Measurements from ENCODE around the gene NPEPL1.
"Not testable (repeated sequence)": the region's sequence is repeated elsewhere in the genome, so short reads cannot be mapped to it uniquely, and the experiment has no call there.

NPEPL1 gene

DNA sequence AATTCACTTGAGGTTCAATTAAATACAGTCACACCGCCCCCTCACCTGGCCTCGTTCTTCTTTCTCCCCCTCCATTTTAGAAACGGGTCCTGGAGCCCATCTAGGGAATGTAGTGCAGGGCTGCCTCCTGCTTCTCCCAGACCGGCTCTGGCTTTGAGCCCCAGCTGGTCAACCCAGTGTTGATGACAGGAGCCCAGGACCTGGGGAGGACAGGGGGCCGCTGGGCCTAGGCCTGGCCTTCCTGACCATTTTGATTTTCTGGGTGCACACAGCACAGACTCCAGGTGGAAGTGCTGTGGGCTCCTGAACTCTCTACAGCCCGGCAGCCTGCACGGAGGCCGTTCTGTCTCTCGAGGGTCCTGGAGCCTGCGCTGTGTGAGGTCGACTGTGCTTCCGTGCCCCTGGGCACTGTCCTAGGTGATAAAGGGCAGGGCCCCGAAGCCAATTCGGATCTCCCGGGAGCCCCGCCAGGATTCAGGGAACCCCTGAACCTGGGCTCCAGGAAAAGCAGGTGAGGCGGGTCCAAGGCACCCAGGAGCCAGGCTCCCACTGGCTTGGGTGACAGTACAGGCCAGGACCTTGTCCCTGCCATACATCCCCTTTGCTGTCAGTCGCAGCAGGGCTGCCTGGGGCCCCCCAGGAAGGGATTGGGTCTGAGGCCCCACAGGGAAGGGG lies 23.3 kb downstream of the NPEPL1 start:
- no peak for DNase-seq

DNA sequence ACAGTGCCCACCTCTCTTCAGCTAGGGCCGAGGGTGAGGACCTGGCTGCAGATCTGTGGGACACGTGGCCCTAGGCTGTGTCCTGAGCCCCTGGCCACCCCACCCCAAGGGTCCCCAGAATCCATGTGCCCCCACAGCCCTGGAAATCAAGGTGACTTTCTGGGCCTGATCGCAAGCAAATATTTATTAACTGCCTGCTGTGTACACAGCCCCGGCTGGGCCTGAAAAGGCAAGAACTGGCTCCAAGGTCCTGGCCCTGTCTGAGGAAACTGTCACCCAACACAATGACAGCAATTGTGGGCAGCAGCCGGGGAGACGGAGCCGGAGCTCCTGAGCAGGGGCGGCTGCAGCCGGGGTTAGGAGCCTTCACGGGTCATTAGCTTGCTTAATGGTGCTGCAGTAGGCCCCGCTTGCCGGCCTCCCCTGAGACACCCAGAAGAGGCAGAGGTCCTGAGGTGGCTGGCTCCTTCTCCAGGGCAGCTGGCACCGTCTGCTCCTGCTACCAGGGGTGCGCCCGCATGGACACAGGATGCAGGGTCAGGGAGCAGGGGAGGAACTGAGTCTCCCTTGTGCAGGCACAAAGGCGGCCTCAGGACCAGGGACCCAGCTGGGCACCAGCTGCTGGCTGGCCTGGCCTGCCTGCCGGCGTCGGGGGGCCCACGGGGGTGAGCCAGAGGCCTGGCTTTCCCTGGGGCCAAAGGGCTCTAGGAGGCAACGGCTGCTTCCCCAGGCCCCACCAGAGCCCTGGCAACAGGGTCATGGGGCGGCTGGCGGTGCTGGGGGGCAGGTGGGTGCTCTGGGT lies 24.1 kb downstream of the NPEPL1 start:
- DNase-seq: no peak

DNA sequence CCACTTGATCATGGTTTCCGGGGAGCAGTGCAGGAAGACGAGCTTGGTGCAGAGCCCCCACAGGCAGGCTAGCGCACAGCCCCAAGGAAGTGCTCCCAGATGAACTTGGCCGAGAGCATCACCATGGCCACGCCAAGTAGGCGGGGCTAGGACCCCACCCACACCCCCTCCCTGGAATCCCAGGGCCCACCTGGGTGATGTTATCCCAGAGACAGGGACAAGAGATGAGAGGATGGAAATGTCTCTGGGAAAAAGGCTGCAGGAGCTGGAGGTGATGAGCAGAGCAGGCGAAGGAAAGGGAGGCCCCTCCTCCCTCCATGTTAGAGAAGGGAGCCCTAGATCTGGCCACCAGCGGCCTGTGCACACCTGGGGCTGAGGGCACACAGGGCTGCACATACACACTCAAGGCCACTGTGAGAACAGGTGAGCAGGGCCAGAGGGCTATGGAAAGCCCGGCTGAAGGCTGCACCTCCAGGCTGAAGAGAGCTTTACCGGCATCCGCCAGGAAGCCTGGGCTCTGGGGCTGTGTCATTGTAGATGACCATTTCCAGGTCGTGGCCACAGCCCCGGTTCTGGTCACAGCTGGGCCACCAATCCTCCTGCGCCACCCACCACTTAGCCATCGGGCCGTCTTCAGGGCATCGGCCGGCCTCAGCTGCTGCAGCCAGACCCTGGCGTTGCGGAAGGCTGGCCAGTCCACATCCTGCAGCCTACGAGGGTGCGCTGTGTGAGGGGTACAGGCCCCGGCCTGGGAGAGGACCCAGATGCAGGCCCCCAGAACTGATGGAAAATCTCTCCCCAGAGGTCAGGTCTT lies 24.9 kb downstream of the NPEPL1 start:
- no peak for DNase-seq

DNA sequence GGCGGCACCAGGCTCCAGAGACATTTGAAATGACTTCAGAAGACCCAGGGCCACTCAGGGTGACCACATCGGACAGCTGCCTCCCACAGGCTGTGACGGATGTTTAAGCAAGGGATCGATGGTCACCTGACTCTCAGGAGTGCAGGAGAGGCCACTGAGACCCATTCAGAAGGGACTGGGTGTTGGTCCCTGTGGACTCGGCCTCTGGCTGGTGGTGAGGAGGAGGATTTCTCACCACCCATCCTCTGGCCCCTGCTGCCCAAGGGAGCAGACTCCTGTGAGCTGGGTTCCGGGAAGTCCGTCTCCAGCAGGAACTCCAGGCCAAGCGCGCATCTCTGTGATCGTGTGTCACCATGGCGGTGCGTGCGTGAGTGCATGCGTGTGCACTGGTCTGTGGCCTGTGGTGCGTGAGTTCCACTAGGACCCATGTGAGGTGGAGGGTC lies 25.5 kb downstream of the NPEPL1 start:
- no peak for DNase-seq

DNA sequence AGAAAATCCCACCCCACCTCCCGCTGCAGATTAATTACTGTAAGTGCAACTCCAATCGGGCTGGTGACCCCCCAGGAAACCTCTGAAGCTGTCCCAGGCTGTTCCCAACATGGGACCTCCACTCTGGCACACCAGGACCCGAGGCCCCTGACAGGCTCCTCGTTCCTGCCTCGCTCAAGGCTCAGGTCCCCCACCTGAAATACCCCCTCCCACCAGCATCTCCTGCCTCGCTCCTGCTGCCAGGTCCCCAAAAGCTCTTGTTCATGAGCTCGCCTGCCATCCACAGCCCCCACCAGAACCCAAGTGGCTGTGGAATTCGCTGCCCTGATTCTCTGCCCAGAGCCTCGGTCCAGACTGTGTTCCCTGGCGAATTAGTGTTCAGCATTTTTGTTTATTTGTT lies 26.1 kb downstream of the NPEPL1 start:
- no peak for DNase-seq

DNA sequence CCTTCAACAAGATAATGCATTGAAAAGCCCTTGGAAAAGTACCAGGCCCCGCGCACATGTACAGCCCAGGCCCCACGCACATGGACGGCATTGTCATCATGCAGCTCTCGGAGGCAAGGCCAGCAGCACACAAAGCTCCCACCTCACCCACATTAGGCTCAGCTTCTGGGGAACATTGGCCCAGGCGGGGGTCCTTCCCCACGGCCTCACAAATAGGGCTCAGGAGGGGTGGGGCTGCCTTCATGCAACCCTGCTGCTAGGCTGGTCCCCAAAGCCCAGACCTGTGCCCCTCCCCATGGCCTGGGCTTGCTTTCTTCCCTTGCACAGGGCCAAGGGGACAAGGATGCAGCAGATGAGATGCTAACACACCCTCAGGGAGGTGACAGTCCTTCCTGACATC lies 26.7 kb downstream of the NPEPL1 start:
- DNase-seq: no peak

DNA sequence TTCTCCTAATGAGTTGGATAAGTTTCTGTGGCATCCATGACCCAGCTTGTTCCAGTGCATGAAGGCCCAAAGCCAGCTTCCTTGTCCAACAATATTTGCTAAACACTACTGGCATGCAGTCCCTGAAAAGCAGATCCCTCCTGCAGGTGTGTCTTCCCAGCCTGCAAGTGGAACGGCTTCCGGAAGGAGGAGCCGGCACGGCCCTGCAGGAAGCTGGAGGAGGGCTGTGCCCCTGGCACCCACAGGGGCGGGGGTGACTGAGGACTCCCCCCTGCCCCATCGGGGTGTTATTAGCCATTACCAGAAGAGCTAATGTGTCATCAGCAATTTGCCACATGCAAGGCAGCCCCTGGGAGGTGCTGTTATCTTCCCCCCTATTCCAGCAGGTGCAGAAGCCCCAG lies 27.4 kb downstream of the NPEPL1 start:
- DNase-seq: no peak

DNA sequence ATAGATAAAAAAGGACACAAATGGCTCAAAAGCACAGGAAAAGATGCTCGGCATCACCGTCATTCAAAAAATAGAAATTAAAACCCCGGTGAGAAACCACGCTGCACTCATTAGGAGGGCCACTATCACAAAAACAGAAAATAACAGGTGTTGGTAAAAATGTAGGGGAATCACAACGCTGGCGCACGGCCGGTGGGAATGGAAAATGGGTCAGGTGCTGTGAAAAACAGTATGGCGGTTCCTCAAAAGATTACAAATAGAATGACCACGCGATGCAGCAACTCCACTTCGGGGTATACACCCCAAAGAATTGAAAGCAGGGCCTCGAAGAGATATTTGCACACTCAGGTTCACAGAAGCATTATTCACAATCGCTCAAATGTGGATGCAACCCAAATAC lies 28.3 kb downstream of the NPEPL1 start:
- DNase-seq: no peak

DNA sequence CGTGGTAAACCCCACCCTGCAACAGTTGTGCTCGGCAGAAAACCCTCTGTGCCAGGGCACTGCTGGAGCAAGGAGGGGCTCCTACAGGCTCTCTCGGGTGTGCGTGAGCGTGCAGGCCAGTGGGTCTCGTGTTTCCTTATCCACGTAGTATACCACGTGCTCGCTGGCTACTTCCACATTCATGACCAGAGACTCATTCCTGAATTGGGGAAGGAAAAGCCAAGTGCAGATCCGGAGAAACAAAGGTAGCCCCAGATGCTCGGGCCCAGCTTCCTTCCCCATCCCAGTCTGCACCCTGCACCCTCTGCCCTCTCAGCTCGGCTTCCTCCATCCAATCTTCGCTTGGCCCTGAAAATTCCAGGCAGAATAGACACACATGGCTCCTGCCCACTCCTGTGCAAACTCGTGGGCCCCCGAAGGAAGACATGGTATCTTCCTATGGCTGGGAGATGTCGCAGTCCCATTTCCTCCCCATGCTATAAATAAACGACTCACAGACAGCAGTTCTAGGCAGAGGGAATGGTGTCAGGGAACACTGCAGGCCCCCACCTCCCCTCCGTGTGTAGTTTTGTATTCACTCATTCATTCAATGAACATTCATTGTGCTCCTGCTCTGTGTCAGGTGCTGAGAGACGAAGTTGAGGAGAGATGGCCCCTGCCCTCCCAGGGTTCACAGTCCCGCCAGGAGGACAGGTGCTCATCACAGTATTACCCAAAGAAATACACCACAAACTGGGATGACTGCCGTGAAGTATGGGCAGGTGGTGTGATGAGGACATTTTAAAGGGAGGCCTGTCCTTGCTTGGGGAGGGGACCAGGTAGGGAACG lies 29.6 kb downstream of the NPEPL1 start:
- DNase-seq: no peak

DNA sequence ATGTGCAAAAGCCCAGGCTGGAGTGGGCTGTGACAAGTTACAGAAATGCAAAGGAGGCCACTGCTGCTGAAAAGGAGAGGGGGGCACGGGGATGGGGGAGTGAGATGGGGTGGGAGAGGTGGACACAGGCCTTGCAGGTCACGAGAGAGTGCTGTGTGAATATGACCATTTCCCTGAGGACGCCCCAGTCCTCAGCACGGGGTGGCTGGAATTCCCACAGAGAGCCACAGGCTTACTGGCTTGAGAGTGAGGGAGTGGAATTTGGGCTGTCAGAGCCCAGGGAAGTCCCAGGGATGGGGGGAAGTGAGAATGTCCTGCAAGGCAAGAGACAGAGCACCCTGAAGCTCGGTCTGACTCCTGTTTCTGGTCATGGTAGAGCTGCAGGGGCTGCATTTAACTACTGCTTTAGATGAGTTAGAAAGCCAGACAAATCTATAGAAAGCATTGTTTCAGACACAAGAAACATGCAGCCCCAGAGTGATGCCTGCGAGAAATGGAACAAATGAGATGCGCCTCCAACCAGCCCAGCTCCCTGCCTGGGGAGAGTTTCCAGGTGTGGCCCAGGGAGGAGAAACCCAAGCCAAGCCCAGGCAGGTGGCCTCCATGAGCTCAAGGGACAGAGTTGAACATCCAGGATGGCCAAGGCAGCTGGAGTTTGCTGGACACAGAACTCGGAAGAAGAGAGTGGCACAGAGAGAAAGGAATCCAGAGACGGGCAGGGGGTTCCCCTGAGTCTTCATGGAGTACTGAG lies 30.5 kb downstream of the NPEPL1 start:
- no peak for DNase-seq

DNA sequence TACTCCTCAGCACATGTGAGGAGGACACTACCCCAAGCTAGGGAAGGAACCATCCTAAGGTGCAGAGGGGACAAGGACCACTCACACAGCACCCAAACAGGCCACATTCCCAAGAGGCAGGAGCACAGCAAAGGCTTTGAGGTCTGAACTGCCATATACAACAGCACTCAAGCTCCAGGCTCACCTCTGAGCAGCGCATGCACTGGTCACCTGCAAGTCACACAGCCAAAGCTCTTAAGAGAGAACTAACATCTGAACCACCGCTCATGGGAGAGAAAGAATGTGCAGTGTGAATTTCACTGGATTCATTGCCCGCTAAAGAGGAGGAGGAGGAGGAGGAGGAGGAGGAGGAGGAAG lies 31.0 kb downstream of the NPEPL1 start:
- no peak for DNase-seq

DNA sequence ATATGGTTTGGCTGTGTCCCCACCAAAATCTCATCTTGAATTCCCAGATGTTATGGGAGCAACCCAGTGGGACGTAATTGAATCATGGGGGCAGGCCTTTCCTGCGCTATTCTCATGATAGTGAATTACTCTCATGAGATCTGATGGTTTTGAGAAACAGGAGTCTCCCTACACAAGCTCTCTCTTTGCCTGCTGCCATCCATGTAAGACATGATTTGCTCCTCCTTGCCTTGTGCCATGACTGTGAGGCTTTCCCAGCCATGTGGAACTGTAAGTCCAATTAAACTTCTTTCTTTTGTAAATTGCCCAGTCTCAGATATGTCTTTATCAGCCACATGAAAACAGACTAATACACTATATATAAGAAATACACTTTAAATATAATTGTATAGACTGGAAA lies 33.6 kb downstream of the NPEPL1 start:
- not testable (repeated sequence) for DNase-seq

DNA sequence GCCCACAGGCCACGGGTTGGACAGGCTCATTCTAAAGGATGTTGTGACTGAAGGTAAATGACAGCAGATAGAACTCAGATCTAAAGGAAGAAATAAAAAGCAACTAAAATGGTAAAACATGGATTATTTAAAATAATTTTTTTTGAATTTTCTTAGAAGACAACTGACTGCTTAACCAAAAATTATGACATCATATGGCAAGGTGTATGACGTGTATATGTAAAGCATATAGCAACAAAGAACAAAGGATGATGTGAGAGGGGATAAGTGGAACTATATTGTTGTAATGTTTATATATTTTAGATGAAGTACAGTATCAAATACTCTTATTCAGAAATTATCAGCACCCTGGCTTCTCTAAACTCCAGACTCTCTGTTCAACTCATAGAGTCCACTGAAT lies 38.6 kb downstream of the NPEPL1 start:
- DNase-seq: no peak

DNA sequence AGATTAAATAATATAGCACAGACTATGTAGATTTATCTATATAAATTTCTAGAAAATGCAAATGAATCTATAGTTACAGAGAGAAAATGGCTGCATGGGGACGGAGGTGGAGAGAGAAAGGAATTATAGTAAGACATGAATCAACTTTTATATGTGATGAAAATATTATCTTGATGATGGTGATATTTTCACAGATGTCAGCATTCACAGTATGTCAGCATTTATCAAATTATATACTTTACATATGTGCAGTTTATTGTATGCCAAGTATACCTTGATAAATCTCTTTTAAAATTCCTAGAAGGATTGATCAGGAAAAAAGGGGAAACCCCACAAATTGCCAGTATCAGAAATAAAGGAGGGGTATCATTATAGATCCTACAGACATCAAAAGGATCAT lies 44.6 kb downstream of the NPEPL1 start:
- no peak for DNase-seq

DNA sequence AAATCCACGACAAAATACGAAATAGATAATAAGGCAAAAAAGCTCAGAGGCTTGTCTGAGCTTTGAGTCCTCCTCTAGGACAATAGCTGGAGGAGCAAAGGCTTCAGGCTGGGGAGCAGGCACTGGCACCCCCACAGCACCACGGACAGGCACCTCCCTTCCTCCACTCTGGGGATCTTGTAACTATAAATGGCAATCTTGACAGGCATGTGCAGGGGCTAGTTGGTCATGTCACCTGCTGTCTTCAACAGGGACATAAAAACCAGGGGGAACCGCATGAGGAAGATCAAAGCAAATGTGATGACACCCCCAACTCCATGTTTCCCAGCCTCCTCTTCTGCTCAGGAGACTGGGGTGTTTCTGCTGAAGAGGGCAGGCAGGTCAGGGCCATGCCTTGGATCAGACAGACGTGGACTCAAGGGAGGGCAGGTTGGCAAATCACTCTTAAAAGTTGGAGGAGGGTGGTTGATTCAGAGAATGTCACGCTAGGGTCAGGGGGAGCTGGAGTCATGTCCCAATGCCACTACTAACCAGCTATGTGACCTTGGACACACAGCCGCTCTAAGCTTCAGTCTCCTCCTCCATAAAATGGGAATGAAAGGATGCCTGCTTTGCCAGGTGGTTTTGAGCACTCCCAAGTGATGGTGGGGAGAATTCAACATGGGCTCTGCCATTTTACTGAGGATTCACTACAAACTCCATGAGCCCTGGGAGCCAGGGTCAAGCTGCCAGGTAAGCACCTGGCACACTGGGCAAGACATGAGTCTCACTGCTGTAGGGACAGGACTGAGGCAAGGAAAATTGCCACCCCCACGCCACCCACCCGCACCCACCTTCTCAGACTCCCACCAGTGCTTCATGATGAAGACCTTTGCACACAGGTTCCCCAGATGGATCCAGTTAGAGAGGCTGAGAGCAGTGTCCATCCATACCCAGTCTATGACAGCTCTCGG lies 48.0 kb downstream of the NPEPL1 start:
- DNase-seq: no peak

DNA sequence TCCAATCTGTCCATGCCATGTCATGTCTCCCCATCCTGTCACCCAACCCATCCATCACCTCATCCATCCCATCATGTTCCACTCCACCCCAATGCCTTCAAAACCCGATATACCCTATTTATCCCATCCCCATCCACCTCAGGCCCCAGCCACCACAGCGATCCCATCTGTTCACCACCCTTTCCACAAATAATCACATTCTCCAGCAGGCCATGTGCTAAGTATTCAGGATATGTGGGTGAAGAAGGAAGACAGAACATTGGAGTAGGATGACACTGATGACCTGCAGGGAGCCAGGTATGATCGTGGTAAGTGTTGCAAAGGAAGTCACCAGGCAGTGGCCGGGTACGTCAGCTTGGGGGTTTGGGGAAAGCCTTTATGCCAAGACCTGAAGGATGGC lies 48.8 kb downstream of the NPEPL1 start:
- no peak for DNase-seq

DNA sequence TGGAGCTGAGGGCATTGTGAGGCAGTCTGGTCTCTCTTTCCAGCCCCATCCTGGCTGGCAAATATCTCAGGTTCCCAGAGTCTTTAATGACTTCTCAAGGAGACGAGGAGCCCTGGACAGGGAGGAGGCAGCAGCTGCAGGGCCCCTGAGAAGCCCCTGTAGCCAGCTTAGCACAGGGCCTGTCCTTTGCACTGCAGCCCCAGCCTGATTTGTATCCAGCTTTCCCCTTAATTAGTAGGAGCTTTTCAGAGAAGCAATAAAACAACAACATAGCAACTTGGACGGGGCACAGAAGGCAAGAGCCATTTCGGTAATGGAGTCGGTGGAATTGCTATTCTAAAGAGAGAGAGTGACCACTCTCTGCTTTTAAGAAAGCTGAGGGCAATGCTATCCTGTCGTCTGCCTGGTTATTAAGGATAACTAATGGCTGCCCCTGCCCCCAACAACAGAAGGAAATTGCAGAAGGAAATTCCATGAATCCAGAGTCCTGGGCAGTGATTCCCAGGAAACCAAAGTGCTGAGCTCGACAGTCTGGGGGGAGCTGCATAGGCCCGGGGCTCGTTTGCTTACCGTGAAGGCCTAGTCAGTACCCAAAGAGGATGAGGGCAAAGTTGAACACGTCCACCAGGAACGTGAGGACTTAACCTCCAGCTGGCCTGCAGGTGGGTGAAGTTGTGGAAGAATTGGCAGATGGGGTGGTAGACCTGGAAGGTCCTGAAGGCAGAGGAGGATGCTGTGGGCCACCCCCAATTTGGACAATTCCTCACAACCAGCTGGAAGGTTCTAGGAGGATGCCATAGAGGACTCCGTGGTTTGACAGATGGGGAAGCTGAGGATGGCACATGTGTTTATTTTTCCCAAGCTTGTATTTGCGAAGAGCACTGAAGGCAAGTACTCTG lies 50.3 kb downstream of the NPEPL1 start:
- DNase-seq: no peak

DNA sequence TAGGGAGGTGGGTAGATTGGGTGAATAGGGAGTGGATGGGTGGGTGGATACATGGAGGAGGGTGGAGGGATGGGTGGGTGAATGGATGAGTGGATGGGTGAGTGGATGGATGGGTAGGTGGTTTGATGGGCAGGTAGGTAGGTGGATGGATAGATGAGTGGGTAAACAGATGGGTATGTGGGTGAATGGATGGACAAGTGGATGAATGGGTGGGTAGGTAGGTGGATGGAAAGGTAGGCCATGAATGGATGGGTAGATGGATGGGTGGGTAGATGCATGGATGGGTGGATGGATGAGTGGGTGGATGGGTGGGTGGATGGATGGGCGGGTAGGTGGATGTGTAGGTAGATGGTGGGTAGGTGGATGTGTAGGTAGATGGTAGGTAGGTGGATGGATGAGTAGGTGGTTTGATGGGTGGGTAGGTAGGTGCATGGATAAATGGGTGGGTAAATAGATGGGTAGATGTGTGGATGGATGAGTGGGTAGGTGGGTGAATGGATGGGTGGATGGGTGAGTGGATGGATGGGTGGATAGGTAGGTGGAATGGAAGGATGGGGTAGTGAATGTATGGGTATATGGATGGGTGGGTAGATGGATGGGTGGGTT lies 51.4 kb downstream of the NPEPL1 start:
- no peak for DNase-seq

DNA sequence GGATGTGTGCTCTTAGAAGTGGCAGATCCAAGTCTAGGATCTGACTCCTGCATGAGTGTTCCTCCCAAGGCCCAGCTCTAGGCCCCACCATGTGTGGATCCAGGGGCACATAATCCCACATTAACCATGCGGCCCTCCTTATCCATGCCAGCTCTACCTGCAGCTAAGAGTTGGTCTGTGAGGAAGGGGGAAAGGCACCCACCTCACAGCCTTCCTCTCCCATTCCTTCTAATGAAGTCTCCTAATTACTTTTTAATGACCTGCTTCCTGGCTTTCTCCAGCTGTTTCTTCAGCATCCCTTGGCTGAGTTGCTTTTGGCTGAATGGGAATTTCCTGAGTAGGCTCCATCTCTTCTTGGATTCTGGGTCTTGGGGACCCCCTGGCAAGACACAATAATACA lies 52.2 kb downstream of the NPEPL1 start:
- no peak for DNase-seq
